SK-N-SH treated with all-trans-retinoic acid at 6 μM for 48 hours (cell line): ENCODE results near the gene BCL2L14.

ENCODE experiments used
- ARNTL ChIP-seq: fragments of 450-650 bp; formaldehyde crosslinking; IDR thresholded peaks from 2 replicates; pipeline ENCODE4 v1.5.0; 2020; ENCODE audit warnings: low read depth, mild to moderate bottlenecking, moderate library complexity, borderline replicate concordance
- BACH2 ChIP-seq: fragments of 250-450 bp; sonication (Bioruptor Pico); IDR thresholded peaks from 2 replicates; pipeline ENCODE4 v1.9.0; 2021; ENCODE audit warnings: mild to moderate bottlenecking, borderline replicate concordance
- CREB5 ChIP-seq: fragments of 250-450 bp; sonication (Bioruptor Pico); IDR thresholded peaks from 2 replicates; pipeline ENCODE4 v1.5.1; 2020; ENCODE audit warnings: low read depth, mild to moderate bottlenecking, moderate library complexity
- ESRRG ChIP-seq: fragments of 250-450 bp; sonication (Bioruptor Pico); IDR thresholded peaks from 2 replicates; pipeline ENCODE4 v1.6.1; 2021; ENCODE audit warnings: mild to moderate bottlenecking
- PATZ1 ChIP-seq: fragments of 250-450 bp; sonication (Bioruptor Pico); IDR thresholded peaks from 2 replicates; pipeline ENCODE4 v1.8.0; 2020; ENCODE audit warnings: mild to moderate bottlenecking, moderate library complexity, borderline replicate concordance
- POU6F1 ChIP-seq: fragments of 250-450 bp; sonication (Bioruptor Pico); IDR thresholded peaks from 2 replicates; pipeline ENCODE4 v1.8.0; 2021; ENCODE audit warnings: low read depth, mild to moderate bottlenecking, moderate library complexity, borderline replicate concordance
- RARB ChIP-seq: fragments of 250-450 bp; sonication (Bioruptor Pico); IDR thresholded peaks from 2 replicates; pipeline ENCODE4 v1.8.0; 2021; ENCODE audit warnings: mild to moderate bottlenecking, moderate library complexity
- SNAI2 ChIP-seq: fragments of 250-450 bp; sonication (Bioruptor Pico); IDR thresholded peaks from 2 replicates; pipeline ENCODE4 v1.5.0; 2020; ENCODE audit warnings: mild to moderate bottlenecking, moderate library complexity
- TSHZ2 ChIP-seq: fragments of 250-450 bp; sonication (Bioruptor Pico); IDR thresholded peaks from 2 replicates; pipeline ENCODE4 v1.5.0; 2020; ENCODE audit warnings: mild to moderate bottlenecking, moderate library complexity
- ZFP3 ChIP-seq: fragments of 250-450 bp; sonication (Bioruptor Pico); IDR thresholded peaks from 2 replicates; pipeline ENCODE4 v1.5.0; 2020; ENCODE audit warnings: mild to moderate bottlenecking, moderate library complexity
- ZFP30 ChIP-seq: fragments of 450-650 bp; formaldehyde crosslinking; IDR thresholded peaks from 2 replicates; pipeline ENCODE4 v1.5.0; 2022; ENCODE audit warnings: mild to moderate bottlenecking, moderate library complexity
- ZNF70 ChIP-seq: fragments of 450-650 bp; formaldehyde crosslinking; IDR thresholded peaks from 2 replicates; pipeline ENCODE4 v1.5.0; 2020; ENCODE audit warnings: mild to moderate bottlenecking, moderate library complexity

- TF ChIP-seq CREB5 (no peak), ESRRG (CRISPR knock-in tag) (no peak), RARB (CRISPR knock-in tag) (no peak), BACH2 (CRISPR knock-in tag) (no peak), ARNTL (CRISPR knock-in tag) (no peak), TSHZ2 (CRISPR knock-in tag) (no peak), ZFP30 (CRISPR knock-in tag) (no peak), SNAI2 (CRISPR knock-in tag) (no peak), POU6F1 (CRISPR knock-in tag) (no peak), ZNF70 (CRISPR knock-in tag) (no peak), ZFP3 (CRISPR knock-in tag) (no peak), PATZ1 (CRISPR knock-in tag) (no peak)
These were observed 8.6 kb downstream of the BCL2L14 start for GRCh38 chr12:12079291-12079690.
